A204.1 (cell line): ENCODE measurements around the gene THRB.

Experiments
- FAIRE-seq: peaks from 2 replicates; lab custom pipeline; 2012; peaks lifted over from hg19 to GRCh38; lab: Jason Lieb, UNC

THRB gene

DNA sequence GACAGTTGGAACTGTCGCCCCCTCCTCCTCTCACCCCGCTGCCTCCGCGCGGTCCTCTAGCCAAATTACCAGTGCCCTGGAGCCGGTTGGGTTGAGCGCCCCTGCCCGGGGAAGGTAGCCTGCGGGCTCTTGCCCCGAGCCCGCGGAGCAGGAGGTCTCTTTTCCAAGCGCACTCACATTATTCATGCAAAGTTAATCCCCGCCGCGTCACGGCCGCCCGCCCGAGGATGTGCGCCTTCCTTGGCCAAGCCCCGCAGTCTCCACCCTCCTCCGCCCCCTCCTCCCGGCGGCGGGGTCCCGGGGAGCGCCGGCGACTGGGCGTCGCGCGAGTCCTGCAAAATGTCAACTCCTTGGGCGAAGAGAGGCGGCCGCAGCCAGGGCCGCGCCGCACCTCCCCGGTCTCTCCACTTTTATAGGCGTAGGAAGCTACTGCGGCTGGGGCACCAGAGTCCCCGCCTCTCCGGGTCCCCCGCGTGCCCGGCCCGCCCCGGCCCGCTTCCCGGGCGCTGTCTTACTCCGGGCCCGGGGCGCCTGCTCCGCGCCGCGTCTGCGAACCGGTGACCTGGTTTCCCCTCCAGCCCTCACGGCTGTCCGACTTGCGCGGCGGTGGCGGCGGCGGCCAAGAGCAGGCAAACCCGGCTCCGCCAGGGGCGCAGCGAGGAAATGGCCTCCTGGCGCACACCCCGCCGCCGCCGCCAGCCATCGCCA, at the start of gene THRB:
Gene THRB, minus strand, starts transcription at position 233 of the 708 bp plus-strand sequence.
- no peak for FAIRE-seq

DNA sequence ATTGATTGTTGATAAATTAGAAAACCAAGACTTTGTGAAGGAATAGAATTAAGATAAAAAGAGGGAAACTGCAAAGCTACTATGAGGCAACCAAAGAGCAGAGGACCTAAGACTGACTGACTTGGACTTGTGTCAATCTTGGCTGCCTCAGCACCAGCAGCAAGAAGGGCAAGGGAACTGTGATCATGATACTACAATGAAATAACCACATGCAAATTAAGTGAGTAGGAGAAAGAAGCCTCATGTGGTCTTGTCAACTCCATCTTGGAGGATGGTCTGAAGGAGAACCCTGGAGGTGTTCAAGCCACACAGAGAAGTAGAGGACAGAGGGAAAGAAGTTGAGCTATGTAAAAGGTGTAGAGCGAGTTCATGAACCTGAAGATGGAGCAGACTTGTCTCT, 47.3 kb upstream of the THRB start:
- FAIRE-seq: no peak

DNA sequence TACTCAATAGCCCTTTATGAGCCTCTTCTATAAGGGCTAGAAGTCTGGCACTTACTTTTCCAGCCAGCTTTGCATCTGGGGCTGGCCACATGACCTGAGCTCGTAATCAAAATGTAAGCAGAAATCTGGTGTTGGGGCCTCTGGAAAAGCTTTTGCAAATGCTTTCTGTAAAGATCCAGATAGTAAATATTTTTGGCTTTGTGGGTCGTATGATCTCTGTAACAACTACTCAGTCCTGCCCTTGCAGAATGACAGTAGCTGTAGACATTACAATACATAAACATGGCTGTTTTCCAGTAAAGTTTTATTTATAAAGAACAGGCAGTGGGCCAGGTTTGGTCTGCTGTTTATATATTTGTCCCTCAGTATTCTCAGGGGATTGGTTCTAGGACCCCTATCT, 46.2 kb upstream of the THRB start:
- FAIRE-seq: no peak

DNA sequence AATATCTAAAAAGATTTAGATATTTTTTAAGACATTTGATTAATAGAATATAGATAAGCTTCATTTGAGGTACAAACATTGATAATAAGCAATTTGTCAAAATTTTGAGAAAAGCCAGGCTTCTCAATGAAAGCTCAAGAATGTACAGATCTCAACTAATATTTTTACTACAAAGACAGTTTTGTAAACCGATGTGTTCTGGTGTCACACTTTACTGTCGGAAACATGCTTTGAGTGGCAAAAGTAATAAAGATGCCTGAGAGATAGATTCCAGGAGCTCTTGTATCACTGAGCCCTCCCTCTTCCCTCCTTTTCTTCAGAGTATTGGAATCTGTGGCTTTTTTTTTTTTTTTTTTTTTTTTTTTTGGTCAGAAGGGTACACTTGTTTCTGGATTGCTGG, 45.0 kb upstream of the THRB start:
- FAIRE-seq: no peak

DNA sequence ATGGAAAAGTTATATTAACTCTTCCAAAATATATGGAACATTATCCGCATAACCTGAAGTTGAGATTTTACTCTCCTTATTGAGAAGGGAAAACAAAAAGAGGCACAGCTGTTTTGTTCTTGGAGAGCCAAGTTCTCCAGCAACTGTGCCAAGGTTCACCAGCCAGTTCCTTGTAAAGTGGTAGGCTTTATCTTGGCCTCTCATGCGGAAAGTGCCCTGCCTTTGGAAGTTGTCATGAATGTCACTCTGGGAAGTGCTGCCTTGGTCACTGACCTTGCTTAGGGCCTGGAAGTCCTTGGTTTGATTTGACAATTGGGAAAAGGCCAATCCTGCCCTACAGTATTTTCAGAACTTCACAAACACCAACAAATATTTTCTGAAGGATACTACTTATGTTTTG, 44.2 kb upstream of the THRB start:
- FAIRE-seq: no peak

DNA sequence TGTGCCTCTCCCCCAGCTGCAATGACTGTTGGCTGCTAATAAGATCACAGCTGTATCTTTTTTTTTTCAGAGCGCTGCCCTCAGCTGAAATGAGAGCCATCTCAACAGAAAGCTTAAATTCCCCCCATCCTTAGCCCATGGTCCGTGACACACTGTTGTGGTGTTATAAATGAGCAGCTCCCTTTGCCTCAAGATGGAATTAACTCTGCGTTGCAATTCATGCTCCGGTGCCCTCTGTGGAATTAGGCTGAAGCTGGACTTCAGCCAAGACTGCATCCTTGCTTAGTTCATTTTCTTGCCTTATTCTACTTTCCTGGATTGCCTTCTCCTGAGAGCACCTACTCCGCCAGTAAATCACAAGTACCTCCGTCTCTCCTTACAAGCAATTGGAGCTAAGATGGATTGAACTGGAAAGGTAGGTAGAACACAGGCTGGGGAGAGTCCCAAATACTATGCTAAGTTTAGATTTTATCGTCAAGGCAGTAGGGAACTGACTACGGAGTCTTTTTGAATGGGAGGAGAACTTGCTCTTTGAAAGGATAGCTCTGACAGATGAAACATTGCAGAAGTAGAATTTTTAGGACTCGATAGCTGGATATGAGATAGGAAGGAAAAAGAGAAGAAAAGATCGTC, 39.0 kb upstream of the THRB start:
- no peak for FAIRE-seq

DNA sequence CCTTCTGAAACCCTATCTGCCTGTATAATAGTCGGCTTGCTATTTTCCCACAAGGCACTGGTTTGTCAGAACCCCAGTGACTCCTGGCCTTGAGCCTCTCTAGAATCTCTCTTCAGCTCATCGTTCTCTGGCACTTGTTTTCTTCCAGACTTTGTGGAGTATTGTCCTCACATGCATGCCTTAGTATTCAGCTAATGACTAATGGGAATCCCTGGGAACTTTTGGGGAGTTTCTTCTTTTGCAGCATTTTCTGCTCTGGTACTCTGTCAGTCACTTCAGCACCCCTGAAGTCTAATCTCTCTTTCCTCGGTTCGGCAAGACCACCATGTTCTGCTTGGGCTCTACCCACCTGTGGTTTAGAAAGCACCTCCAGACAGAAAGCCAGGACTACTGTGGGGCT, 35.8 kb upstream of the THRB start:
- no peak for FAIRE-seq

DNA sequence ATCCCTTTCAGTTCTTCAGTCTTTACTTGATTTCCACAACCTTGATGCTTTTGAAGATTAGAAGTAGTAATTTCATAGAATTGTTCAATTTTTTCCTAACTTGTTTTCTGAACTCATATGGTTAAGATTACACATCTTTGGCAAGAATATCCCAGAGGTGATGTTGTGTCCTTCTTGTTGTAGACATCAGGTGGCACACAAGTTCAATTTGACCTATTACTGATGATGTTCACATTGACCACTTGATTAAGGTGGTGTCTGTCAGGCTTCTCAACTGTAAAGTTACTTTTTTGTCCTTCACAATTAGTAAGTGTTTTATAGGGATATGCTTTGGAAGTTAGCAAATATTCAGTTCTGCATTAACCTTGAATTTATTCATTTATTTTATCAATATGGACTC, 34.6 kb upstream of the THRB start:
- FAIRE-seq: no peak

DNA sequence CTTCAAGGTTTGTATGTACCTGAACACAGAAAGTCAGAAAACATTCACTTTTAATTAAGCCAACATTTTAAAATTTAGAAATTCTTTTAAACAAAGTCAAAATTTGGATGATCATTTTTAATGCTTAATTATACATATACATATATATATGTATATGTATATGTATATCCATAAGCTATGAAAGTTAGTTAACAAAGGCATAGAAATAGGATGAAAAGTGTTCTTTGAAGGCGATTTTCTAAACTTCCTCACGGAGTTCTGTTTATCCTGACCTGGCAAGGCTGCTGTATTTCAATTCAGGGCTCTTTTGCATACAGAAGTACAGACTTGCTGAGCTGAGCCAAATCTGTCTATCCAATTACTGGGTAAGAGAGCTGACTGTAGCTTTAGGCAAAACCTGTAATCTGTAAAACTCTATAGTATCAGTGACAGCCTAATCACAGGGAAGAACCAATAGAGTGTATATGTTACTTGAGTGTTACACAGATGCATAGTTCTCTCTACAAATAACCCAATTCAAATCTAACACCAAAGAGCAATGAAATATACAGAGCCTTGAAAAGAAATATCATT, 32.1 kb upstream of the THRB start:
- no peak for FAIRE-seq

DNA sequence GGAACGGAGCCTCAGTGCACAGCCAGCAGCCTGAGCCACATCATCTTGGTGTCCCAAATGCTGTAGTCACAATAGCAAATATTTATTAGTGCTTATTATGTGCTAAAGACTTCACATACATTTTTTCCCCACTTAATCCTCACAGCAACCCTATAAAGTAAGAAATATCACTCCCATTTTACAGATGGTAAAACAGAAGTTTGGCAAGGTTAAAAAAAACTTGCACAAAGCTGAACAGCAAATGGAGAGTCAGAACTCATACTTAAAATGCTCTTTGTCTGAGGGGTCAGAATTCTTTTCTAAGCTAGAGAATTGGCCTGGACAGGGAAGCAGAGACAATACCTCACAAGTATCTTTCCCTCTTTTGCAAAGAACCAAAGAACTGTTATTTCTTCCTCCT, 30.9 kb upstream of the THRB start:
- FAIRE-seq: no peak

DNA sequence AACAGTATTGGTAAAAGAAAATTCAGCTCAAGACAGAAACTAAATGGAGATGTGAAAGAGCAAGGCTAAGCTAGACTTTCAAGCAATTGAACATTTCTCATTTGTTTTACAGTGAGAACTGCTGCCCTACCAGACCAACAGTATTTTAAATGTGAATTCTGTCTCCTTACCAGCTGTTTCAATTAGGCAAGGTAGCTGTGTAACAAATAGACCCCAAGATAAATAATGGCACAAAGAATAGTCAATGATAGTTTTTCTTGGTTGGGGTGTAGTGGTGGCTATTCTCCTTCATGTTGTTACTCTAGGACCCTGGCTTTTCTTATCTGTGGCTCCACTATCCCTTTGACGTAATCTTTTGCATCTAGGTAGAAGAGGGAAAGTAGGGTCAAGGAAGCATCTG, 30.4 kb upstream of the THRB start:
- no peak for FAIRE-seq

DNA sequence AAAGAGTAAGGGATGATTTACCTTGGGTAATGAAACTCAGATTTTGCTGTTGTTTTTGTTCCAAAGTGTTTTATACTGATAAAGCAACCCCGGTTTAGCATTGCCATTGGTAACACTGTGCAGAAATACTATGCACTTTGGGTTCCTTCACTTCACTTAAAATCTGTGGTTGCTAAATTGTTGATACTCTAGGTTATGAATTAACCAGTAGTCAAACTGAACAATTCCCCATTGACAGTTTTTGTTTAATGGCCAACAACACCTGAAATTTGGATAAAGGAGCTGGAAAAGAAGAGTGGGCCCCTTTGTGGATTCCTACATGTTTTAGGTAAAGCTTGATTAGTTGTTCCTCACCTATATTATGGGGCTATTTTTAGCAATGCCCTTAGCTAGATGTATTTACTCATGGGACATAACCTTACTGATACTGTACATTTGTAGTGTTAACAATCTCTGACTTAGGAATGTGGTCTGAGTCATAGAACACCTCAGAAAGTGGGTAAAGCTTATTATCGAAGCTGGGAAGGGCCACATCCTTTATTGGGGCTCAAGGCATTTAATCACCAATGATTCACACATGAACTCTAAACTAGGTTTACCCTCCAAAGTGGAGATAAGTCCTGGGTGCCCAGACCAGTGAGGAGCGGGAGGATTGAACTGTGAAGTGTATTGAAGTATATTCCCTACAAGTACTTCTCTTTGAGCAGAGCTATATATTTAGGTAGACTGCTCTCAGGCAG, 29.5 kb upstream of the THRB start:
- FAIRE-seq: no peak

DNA sequence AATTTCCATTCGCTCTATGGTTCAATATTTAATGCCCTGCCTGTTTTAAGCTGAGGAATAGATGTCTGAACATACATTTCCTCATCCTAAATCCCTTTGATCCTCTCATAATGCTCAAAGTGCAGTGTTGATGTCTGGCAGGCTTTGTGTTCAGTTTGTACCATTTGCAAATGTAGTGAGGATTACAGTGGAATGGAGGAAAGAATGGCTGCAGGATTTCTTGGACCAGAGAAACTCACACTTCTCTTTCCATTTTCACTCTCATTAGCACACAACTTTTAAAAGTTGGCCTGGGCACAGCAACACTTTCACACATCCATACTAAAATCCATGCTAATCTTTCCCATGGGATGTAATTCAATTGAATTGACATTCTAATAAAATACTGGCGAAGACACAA, 28.6 kb upstream of the THRB start:
- FAIRE-seq: no peak

DNA sequence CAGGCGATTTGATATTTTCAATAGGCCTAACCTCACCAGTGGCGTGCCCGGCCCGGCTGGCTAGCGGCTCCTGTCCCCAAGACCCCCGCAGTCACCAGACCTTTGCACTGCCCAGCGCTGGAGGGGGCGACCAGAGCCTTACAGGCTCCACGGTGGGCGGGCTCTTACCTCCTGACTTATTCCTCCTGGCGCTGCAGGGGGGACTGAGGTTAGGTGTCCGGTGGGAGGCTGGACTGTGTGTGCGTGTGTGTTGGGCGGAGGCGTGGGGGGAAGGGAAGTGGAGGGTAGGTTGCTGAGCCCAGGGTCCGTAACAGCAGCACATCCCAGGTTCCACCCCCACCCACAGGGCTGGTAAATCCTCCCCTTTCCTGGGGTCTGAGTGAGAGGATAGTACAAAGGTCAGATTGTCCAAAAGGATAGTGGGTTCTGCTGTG, 27.5 kb upstream of the THRB start:
- FAIRE-seq: no peak

DNA sequence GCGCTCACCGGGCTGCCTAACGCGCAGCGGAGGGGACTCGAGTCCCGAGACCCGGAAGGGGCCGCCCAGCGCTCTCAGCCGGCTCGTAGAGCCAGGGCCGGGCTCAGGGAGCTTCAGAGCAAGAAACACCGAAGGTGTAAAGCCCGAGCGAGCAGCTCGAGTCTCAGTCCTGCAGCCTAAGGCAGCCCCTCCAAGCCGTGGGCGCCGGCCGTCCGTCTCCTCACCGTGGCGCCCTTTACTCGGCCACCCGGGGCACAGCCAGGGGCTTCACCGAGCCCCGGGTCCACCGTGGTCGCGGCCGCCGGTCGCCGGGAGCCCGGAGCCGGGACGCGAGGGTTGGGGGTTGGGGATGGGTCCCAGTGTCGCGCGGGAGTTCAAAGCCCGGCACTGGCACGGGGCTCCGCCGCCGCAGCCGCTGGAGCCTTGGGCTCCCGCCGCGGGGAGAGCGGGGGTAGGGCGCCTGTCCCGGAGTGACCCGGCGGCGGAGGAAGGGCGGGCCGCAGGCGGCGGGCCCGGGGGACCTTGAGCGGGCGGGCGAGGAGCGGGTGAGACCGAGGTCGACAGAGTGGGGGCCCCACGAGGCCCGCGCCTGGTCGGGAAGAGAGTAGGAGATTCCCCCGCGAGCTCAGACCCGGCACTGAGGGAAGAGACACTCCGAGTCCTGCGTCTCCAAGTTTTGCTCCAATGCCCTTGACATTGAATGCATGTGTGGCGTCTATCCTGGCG, 26.9 kb upstream of the THRB start:
- FAIRE-seq: no peak

DNA sequence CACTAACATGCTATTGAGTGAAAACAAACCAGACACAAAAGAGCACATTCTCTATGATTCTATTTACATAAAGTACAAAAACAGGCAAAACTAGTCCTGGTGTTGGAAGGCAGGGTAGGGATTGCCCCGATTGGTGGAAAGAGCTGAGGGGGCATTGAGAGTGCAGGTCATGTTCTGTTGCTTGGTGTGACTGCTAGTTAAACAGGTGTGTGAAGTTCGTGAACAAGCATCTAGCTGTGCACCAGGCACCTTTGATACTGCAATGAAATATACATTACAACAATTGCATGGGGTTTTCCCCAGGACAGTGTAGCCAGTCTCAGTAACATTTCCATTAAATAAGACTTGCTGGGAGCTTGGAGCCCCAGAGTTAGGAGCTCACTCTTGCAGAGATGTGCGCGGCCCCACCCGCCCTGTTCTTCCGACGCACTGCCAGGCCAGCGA, 26.3 kb upstream of the THRB start:
- no peak for FAIRE-seq

DNA sequence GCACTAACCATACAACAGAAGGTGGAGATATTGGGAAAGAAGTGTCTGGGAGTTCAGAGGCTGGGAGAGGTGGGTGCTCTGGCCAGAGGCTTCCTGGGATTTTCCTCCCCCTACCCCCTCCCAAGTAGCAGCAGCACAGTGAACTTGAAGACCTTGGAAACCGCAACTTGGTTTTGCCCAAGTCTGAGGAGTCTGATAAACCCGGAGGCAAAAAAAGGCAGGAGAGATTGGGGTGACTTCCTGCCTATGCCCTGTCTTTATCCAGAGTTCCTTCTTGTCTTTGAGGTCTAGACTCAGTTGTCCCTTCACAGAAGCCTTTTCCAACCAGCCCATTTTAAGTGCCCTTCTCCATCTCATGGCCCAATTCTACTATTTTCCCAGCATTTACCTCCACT, 25.4 kb upstream of the THRB start:
- no peak for FAIRE-seq

DNA sequence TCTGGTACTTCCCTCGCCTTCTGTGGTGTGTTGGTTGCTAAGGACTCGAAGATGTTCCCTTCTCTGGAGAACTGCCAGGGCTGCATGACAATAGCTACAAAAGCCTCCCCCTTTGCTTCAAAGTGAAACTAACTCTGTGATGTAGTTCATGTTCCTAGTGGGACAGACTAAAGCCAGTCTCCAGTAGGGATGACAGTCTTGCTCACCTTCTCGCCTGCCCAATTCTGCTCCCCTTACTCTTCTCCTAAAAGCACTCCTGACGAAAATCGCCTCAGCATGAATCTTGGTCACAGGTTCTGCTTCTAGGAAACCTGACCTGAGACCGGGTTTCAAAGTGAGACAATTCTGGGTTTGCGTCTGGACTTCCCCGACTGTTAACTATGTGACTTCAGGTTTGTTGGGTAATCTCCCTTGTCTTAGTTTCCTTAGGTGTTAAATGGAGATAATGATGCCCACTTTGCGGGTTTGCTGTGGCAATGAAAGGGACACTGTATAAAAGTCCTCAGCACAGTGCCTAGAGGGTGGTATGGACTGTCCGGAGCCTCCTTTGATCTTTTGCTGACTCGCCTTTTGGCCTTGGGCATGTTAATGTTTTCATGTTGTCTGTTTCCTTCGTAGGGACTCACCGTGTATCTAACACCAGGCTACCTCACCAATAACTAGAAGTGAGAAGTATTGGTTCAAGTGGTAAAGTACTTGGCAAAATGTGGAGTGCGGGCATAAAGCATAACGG, 24.9 kb upstream of the THRB start:
- no peak for FAIRE-seq

DNA sequence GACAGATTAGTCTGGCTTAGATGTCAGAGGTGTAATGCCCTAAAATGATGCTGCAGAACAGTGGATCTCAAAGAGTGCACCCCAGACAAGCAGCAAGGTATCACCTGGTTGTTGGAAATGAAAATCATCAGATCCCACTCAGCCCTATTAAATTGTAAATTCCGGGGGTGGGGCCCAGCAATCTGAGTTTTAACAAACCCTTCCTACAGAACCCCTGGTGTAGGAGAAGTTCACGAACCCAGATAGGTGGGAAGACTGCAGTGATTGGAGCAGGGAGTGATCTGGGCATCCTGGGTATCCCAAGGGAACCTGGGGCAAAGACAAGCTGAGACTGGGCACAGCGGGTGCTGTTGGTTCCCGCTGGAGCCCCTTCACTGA, 24.3 kb upstream of the THRB start:
- FAIRE-seq: no peak

DNA sequence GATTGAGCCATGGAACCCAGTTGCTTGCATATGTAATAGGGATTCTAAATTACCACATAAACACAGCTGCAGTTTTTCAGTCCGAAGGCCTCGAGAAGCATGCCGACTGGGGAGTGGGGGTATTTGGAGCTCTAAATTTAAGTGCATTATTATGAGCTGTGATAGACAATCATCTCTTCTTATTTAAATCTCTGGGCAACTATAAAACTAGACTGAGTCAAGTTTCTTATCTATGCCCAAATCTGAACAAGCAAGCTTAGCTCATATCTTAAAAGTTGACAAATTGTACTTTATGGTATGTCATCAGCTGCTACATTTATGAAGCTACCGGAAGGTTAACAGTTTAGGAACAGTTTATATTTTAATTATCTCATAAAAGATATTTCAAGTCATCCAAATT, 19.5 kb upstream of the THRB start:
- FAIRE-seq: no peak

DNA sequence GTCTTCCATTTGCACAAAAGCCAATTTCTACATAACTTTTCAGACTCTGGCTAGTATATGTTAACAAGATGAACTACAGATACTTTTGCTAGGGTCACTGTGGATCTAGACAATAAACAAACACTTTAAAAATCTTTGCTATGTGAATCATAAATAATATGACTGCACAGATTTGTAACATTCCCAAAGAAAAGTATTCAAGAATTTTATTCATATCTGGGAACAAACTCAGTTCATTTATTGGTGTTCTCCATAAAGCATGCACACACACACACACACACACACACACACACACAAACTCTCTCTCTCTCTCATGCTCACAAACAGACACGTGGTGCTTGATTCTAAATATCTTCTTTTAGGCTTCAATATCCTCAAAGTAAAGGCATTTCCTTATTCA, 18.8 kb upstream of the THRB start:
- no peak for FAIRE-seq
